Thoracic aorta (tissue), 2 donors: ENCODE data around the gene NRG4. TPM values are rescaled to one million over a fixed set of nuclear protein-coding genes. Genes with fewer than 3 reads are reported as not detected.

Experiments used
- ATAC-seq: fragments of 150-250 bp; one replicate; pipeline ENCODE4 v1.8.0; 2017; ENCODE audit warnings: low read depth; ENCODE audit not compliant: insufficient number of reproducible peaks, low FRiP score
- DNase-seq: peaks from one replicate; pipeline ENCODE4 v3.0.0-alpha.2; 2020; ENCODE audit warnings: low spot score
- H3K27ac ChIP-seq, 2 donors: fragments of 200-600 bp; sonication (generic); 1 replicate in 1 of 2; 2 replicates in 1 of 2; pipeline ENCODE4 v1.5.1; 2016; ENCODE audit warnings: mild to moderate bottlenecking in 2 of 2, moderate library complexity in 2 of 2
- H3K27me3 ChIP-seq: fragments of 200-600 bp; sonication (generic); replicated peaks from 2 replicates; pipeline ENCODE4 v1.6.0; 2016; ENCODE audit warnings: mild to moderate bottlenecking; ENCODE audit not compliant: insufficient read depth
- H3K36me3 ChIP-seq: fragments of 200-600 bp; sonication (generic); one replicate; pipeline ENCODE4 v1.5.1; 2016
- H3K4me1 ChIP-seq, 2 donors: fragments of 200-600 bp; sonication (generic); 1 replicate in 1 of 2; 2 replicates in 1 of 2; pipeline versions ENCODE4 v1.5.1 to v1.6.0; 2016; ENCODE audit warnings: low read depth in 2 of 2, mild to moderate bottlenecking in 1 of 2; ENCODE audit not compliant: control insufficient read depth in 1 of 2
- H3K4me3 ChIP-seq: fragments of 200-600 bp; sonication (generic); 2 replicates; pipeline ENCODE4 v1.5.1; 2016; ENCODE audit warnings: mild to moderate bottlenecking
- H3K9me3 ChIP-seq: fragments of 200-600 bp; sonication (generic); 2 replicates; pipeline ENCODE4 v1.5.1; 2016
- CTCF ChIP-seq: fragments of 200-600 bp; sonication (generic); IDR thresholded peaks from one replicate; pipeline ENCODE4 v1.5.1; 2019; ENCODE audit warnings: antibody characterized with exemption
- total RNA-seq, 2 donors: library from RNA; depleted of rRNA; stranded (reverse); fragments of >200 nt; gene quantifications; one replicate each; pipeline versions ENCODE4 v1.1.0 to v1.2.3, GENCODE V29; 2016

NRG4 gene
- total RNA-seq, 2 donors from 2014 or later: not detected

- no peaks in the 10 kb centered on the region for H3K27me3 ChIP-seq
- H3K9me3 ChIP-seq: no peaks in the 10 kb centered on the region
- DNase-seq (no peak), ATAC-seq (no peak)
- no peaks in the 10 kb centered on the region for H3K4me1 ChIP-seq
- H3K27ac ChIP-seq: no peak overlapping the region
- H3K36me3 ChIP-seq: no peaks in the 10 kb centered on the region
- TF ChIP-seq CTCF: no peak
- no peak overlapping the region for H3K4me3 ChIP-seq
Measured at GRCh38 chr15:75942464-75942863, 69.8 kb downstream of the NRG4 start.

- Histone ChIP-seq H3K4me3 (no peak overlapping the region), H3K36me3 (peaks cover 15% of the 10 kb centered on the region), H3K9me3 (no peaks in the 10 kb centered on the region), H3K27ac (no peak overlapping the region), H3K27me3 (no peaks in the 10 kb centered on the region), H3K4me1 (peaks cover 0 to under 1% of the 10 kb centered on the region in 2 donors)
- DNase-seq: no peak
- TF ChIP-seq CTCF: no peak
- no peak for ATAC-seq
Measured at GRCh38 chr15:75930866-75931265, 81.4 kb downstream of the NRG4 start.

- DNase-seq (no peak), ATAC-seq (no peak)
- peaks cover 12% of the 10 kb centered on the region for H3K36me3 ChIP-seq
- H3K9me3 ChIP-seq: no peaks in the 10 kb centered on the region
- H3K27ac ChIP-seq: no peak overlapping the region
- no peak overlapping the region for H3K4me3 ChIP-seq
- H3K4me1 ChIP-seq: peaks cover 0 to 9% of the 10 kb centered on the region in 2 donors
- TF ChIP-seq CTCF: no peak
- no peaks in the 10 kb centered on the region for H3K27me3 ChIP-seq
Measured at GRCh38 chr15:75929799-75930565, 82.2 kb downstream of the NRG4 start.

- H3K9me3 ChIP-seq: no peaks in the 10 kb centered on the region
- no peak for DNase-seq
- H3K36me3 ChIP-seq: peaks cover 12% of the 10 kb centered on the region
Measured at GRCh38 chr15:75928680-75929608, 83.3 kb downstream of the NRG4 start.

More at GRCh38 chr15:75928680-75929608, 83.3 kb downstream of the NRG4 start:
- H3K27ac ChIP-seq: no peak overlapping the region
- H3K4me1 ChIP-seq: peaks cover 0 to 9% of the 10 kb centered on the region in 2 donors
- no peak for TF ChIP-seq CTCF
- H3K4me3 ChIP-seq: no peak overlapping the region
- no peaks in the 10 kb centered on the region for H3K27me3 ChIP-seq
- no peak for ATAC-seq
